Testis (tissue), 3 donors: ENCODE data around the gene SLC41A3. TPM values are rescaled to one million over a fixed set of nuclear protein-coding genes. Genes with fewer than 3 reads are reported as not detected.

Experiments
- DNase-seq: peaks from one replicate; pipeline ENCODE4 v3.0.0-alpha.2; 2019
- H3K27ac ChIP-seq, 2 donors: fragments of 200-600 bp; sonication (generic); one replicate each; pipeline ENCODE4 v1.5.1; 2019
- H3K27me3 ChIP-seq: fragments of 200-600 bp; sonication (generic); one replicate; pipeline ENCODE4 v1.5.1; 2019
- H3K36me3 ChIP-seq: fragments of 200-600 bp; sonication (generic); one replicate; pipeline ENCODE4 v1.5.1; 2017; ENCODE audit warnings: low read depth; ENCODE audit errors: missing control alignments
- H3K4me1 ChIP-seq: fragments of 200-600 bp; sonication (generic); one replicate; pipeline ENCODE4 v1.5.1; 2019
- H3K4me3 ChIP-seq, 2 donors: fragments of 200-600 bp; sonication (generic); one replicate each; pipeline ENCODE4 v1.5.1; 2017 to 2019
- H3K9me3 ChIP-seq: fragments of 200-600 bp; sonication (generic); one replicate; pipeline ENCODE4 v1.5.1; 2017
- CTCF ChIP-seq, 3 experiments: fragments of 450-650 bp in 2 of 3; fragments of 200-600 bp in 1 of 3; sonication (generic) in 1 of 3; IDR thresholded peaks; one replicate each; pipeline ENCODE4 v1.5.1; 2016 to 2019; ENCODE audit warnings: antibody characterized with exemption in 3 of 3, mild to moderate bottlenecking in 2 of 3, moderate library complexity in 1 of 3
- POLR2A ChIP-seq: fragments of 450-650 bp; IDR thresholded peaks from one replicate; pipeline ENCODE4 v1.6.1; 2017; ENCODE audit warnings: antibody characterized with exemption, mild to moderate bottlenecking, moderate library complexity
- WGBS, 2 donors: methylation state at CpG; one replicate each; pipeline ENCODE4 v1.1.5; 2018; 5-methylcytosine and 5-hydroxymethylcytosine counted together
- intact Hi-C: fragments of 100-400 bp; cut with DNase I; formaldehyde crosslinking; loops from one replicate; pipeline ENCODE4 v1.15.1; 2023; ENCODE audit warnings: low total_unique reads
- polyA plus RNA-seq: library from polyadenylated mRNA; stranded (reverse); fragments of 350-450 nt; fragmentation: Illumina TruSeq; extraction: RNeasy Lipid Tissue Mini Kit (QIAGEN cat#74804); gene quantifications from one replicate; pipeline ENCODE4 v1.2.3, GENCODE V29; 2014; ENCODE audit warnings: low read depth, low replicate concordance; ENCODE audit not compliant: insufficient read depth
- total RNA-seq, 2 donors: library from RNA; depleted of rRNA; stranded (reverse); fragments of >200 nt; gene quantifications; one replicate each; pipeline ENCODE4 v1.2.3, GENCODE V29; 2016

SLC41A3 gene
- total and polyA plus RNA-seq, 3 donors from 2014 or later, result 160 to 220 (median 161) TPM

- 87% methylated on average over 1 of the region's 1 CpG; no CpG with 5 or more reads in 1 of the 2 donors for WGBS, 2 donors
- intact Hi-C loops, result no loop called here
These were observed 32.6 kb upstream of the SLC41A3 start for GRCh38 chr3:126116526-126116925.

GRCh38 chr3:126114443-126115386 lies 30.8 kb upstream of the SLC41A3 start:
- WGBS, 2 donors, result 90 to 95% methylated on average over 12 to 16 of the region's 16 CpGs
- no peaks in the 10 kb centered on the region for H3K36me3 ChIP-seq
- intact Hi-C loops, result no loop called here
- TF ChIP-seq CTCF (IDR thresholded peaks at IDR 0.05) (no peak), POLR2A (no peak)
- H3K9me3 ChIP-seq, result no peaks in the 10 kb centered on the region
- no peak overlapping the region for H3K27ac ChIP-seq
- no peak for DNase-seq
- no peaks in the 10 kb centered on the region for H3K27me3 ChIP-seq
- H3K4me1 ChIP-seq, result no peaks in the 10 kb centered on the region
- H3K4me3 ChIP-seq, result no peak overlapping the region

More at GRCh38 chr3:126116526-126116925, 32.6 kb upstream of the SLC41A3 start:
- H3K4me3 ChIP-seq, result no peak overlapping the region
- no peak for TF ChIP-seq CTCF (IDR thresholded peaks at IDR 0.05)
- no peak for TF ChIP-seq POLR2A
- no peak overlapping the region for H3K27ac ChIP-seq
- DNase-seq, result no peak
- H3K4me1 ChIP-seq, result no peaks in the 10 kb centered on the region
- no peaks in the 10 kb centered on the region for H3K27me3 ChIP-seq
- no peaks in the 10 kb centered on the region for H3K36me3 ChIP-seq
- H3K9me3 ChIP-seq, result no peaks in the 10 kb centered on the region

- no peaks in the 10 kb centered on the region for H3K27me3 ChIP-seq
- WGBS, 2 donors, result 81 to 85% methylated on average over 6 to 9 of the region's 9 CpGs
- no peak overlapping the region for H3K27ac ChIP-seq
- no peak overlapping the region for H3K4me3 ChIP-seq
- no peak for TF ChIP-seq POLR2A
- peak in 1 of 3 experiments; percentile 39 for TF ChIP-seq CTCF (IDR thresholded peaks at IDR 0.05)
- no peaks in the 10 kb centered on the region for H3K36me3 ChIP-seq
- no peaks in the 10 kb centered on the region for H3K4me1 ChIP-seq
- intact Hi-C loops, result no loop called here
- H3K9me3 ChIP-seq, result no peaks in the 10 kb centered on the region
- DNase-seq, result no peak
These were observed 30.0 kb upstream of the SLC41A3 start for GRCh38 chr3:126113733-126114442.

- H3K36me3 ChIP-seq, result no peaks in the 10 kb centered on the region
- WGBS, 2 donors, result 83 to 90% methylated on average over 5 to 6 of the region's 6 CpGs
- no peaks in the 10 kb centered on the region for H3K9me3 ChIP-seq
- H3K4me3 ChIP-seq, result no peak overlapping the region
- intact Hi-C loops, result no loop called here
- no peak for DNase-seq
- TF ChIP-seq CTCF (IDR thresholded peaks at IDR 0.05) (no peak), POLR2A (no peak)
- no peaks in the 10 kb centered on the region for H3K4me1 ChIP-seq
- H3K27me3 ChIP-seq, result no peaks in the 10 kb centered on the region
- H3K27ac ChIP-seq, result no peak overlapping the region
These were observed 29.3 kb upstream of the SLC41A3 start for GRCh38 chr3:126113238-126113555.
